ENCODE measurements around the gene DNAH9. TPM values are rescaled to one million over a fixed set of nuclear protein-coding genes. Genes with fewer than 3 reads are reported as not detected.

DNAH9 gene
- total RNA-seq, 1 experiment from 2014 or later, result 0.22 TPM

- no peak overlapping the region for H2BK5ac ChIP-seq (ENCODE audit: insufficient read length, low read length)
Measured at GRCh38 chr17:11700668-11701067, 102.4 kb downstream of the DNAH9 start.

More at GRCh38 chr17:11700668-11701067, 102.4 kb downstream of the DNAH9 start:
- Histone ChIP-seq H3T11ph (ENCODE audit: low read length) (no peak overlapping the region), H2AK5ac (ENCODE audit: insufficient read length, low read length) (no peak overlapping the region), H3K23me2 (ENCODE audit: insufficient read length, low read depth, low read length, poor library complexity, severe bottlenecking) (no peaks in the 10 kb centered on the region), H3K4me2 (ENCODE audit: insufficient read depth, insufficient read length, low read length) (no peak overlapping the region), H2BK12ac (ENCODE audit: insufficient read length, low read depth, low read length) (no peak overlapping the region), H4K5ac (ENCODE audit: insufficient read length, low read depth, low read length) (no peak overlapping the region), H4K8ac (replicated peaks; ENCODE audit: insufficient read length, low read depth, low read length) (no peak overlapping the region), H3K14ac (ENCODE audit: insufficient read depth, low read length) (no peak overlapping the region), H3K9me3 (ENCODE audit: control insufficient read depth, low read depth, low read length) (no peaks in the 10 kb centered on the region), H2AFZ (ENCODE audit: low read length) (no peak overlapping the region), H3K27ac (ENCODE audit: insufficient read length, low read depth, low read length) (no peak overlapping the region), H3K4me1 (ENCODE audit: insufficient read depth, low read length) (no peaks in the 10 kb centered on the region), H3K79me2 (ENCODE audit: insufficient read depth, low read length) (no peaks in the 10 kb centered on the region), H2BK20ac (ENCODE audit: low read depth, low read length, poor library complexity, severe bottlenecking) (no peak overlapping the region), H3K27me3 (ENCODE audit: insufficient read depth, low read length) (no peaks in the 10 kb centered on the region), H2BK15ac (ENCODE audit: low read depth, low read length) (no peak overlapping the region), H4K20me1 (ENCODE audit: control insufficient read depth, insufficient read depth, insufficient read length) (no peaks in the 10 kb centered on the region), H3K79me1 (ENCODE audit: insufficient read depth, low read depth, low read length, poor library complexity, severe bottlenecking) (no peaks in the 10 kb centered on the region), H4K91ac (ENCODE audit: insufficient read length, low read depth, low read length) (no peak overlapping the region), H3K18ac (ENCODE audit: insufficient read length, low read depth, low read length) (no peak overlapping the region), H3K4ac (ENCODE audit: low read depth, low read length) (no peak overlapping the region), H3K23ac (ENCODE audit: insufficient read length, low read depth, low read length) (no peak overlapping the region), H3K56ac (ENCODE audit: insufficient read length, low read depth, low read length) (no peak overlapping the region), H2BK120ac (ENCODE audit: low read depth, low read length, poor library complexity, severe bottlenecking) (no peak overlapping the region), H3K9ac (ENCODE audit: extremely low read depth, insufficient read length, low read length) (no peak overlapping the region)
- no peak overlapping the region for H3K4me3 Mint-ChIP-seq
- no CpG with 5 or more reads among the region's 3 CpGs for WGBS (ENCODE audit: extremely low coverage, insufficient read length, low lambda C conversion rate)
- peaks cover 0 to 2% (median 0%) of the 10 kb centered on the region in 3 experiments; a peak in 1 of 7 replicates for H3K36me3 Mint-ChIP-seq (ENCODE audit: insufficient read depth in 1 of 3, low read depth in 3 of 3)
- no peak overlapping the region for H3K27ac Mint-ChIP-seq
- TF ChIP-seq, protein P1, sequence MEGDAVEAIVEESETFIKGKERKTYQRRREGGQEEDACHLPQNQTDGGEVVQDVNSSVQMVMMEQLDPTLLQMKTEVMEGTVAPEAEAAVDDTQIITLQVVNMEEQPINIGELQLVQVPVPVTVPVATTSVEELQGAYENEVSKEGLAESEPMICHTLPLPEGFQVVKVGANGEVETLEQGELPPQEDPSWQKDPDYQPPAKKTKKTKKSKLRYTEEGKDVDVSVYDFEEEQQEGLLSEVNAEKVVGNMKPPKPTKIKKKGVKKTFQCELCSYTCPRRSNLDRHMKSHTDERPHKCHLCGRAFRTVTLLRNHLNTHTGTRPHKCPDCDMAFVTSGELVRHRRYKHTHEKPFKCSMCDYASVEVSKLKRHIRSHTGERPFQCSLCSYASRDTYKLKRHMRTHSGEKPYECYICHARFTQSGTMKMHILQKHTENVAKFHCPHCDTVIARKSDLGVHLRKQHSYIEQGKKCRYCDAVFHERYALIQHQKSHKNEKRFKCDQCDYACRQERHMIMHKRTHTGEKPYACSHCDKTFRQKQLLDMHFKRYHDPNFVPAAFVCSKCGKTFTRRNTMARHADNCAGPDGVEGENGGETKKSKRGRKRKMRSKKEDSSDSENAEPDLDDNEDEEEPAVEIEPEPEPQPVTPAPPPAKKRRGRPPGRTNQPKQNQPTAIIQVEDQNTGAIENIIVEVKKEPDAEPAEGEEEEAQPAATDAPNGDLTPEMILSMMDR (conservative IDR thresholded peaks at IDR 0.05), result no peak
- no peaks in the 10 kb centered on the region for H3K9me3 Mint-ChIP-seq
- H3K4me1 Mint-ChIP-seq, result peaks cover 0 to under 1% of the 10 kb centered on the region in 2 experiments; a peak in 1 of 4 replicates
- DNase-seq, result no peak
- H3K27me3 Mint-ChIP-seq (ENCODE audit: low read depth), result no peaks in the 10 kb centered on the region; the same call in 1 of the 2 replicates
